SK-N-MC (cell line): Measurements from ENCODE around the gene SECTM1.

Source experiments
- EZH2 ChIP-seq: fragments of 200-600 bp; sonication (generic); IDR thresholded peaks from one replicate; pipeline ENCODE4 v1.6.1; 2017; ENCODE audit warnings: antibody characterized with exemption
- POLR2AphosphoS5 ChIP-seq: IDR thresholded peaks from 2 replicates; pipeline ENCODE4 v1.6.1; 2012; ENCODE audit warnings: mild to moderate bottlenecking, low read depth, low read length, borderline replicate concordance

DNA sequence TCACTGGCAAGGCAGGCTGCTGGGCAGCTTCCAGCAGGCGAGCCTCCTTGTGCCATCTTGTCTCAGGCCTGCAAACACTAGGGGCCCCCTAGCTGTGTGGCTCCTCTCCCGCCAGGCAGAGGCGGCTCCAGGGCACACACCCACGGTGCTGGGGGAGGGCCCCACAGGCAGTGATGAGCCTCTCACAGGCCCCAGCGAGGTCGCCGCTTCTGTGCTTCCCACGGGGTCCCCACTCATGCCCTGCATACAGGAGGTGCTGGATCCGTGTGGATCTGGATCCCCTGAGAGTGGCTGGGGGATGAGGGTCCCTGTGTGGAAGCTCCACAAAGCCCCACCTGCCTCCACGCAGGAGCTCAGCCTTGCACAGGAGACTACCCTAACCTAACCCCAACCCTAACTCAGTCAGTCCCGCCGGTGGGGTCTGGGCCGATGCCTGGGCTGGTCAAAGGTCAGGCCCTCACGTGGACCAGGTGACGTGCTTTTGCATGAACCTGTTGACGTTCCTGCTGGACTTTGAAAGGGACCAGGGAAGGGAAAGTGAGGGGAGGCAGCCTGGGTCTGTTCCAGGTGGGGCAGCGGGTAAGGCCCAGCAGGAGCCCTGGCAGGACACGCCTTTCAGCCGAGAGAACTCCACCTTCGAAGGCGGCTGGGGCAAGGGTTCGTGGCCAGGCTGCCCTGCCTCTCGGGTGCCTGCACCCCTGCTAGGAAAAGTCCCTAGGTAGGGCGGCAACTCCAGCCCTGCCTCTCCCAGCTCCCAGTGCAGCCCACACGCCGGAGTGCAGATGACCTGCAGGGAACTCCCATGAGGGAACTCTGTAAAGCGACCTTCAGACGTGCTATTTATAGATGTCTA lies 5.2 kb downstream of the SECTM1 start:
- TF ChIP-seq POLR2AphosphoS5 (no peak), EZH2 (no peak)
